Neural cell (in vitro differentiated cells): ENCODE measurements around the gene KDM4B. TPM values are rescaled to one million over a fixed set of nuclear protein-coding genes. Genes with fewer than 3 reads are reported as not detected.

Experiments used
- H2AFZ ChIP-seq: fragments of 200-600, 300-800 bp; sonication (generic), shearing (Covaris generic); 2 replicates; pipeline ENCODE4 v1.6.0; 2014; ENCODE audit warnings: low read depth, mild to moderate bottlenecking, antibody characterized with exemption, low read length, moderate library complexity
- H3F3A ChIP-seq: fragments of 200-600 bp; shearing (Covaris generic); 2 replicates; pipeline ENCODE4 v1.6.1; 2016; ENCODE audit warnings: mild to moderate bottlenecking, moderate library complexity, mixed read lengths, antibody characterized with exemption, low read length; ENCODE audit not compliant: insufficient read depth, poor library complexity, severe bottlenecking
- H3K27ac ChIP-seq: fragments of 200-600, 300-800 bp; sonication (generic), shearing (Covaris generic); 2 replicates; pipeline ENCODE4 v1.5.1; 2014; ENCODE audit warnings: mild to moderate bottlenecking, low read length, moderate library complexity
- H3K27me3 ChIP-seq: fragments of 300-800, 200-600 bp; sonication (generic), shearing (Covaris generic); 2 replicates; pipeline ENCODE4 v1.6.0; 2014; ENCODE audit warnings: mild to moderate bottlenecking, low read depth, low read length, moderate library complexity; ENCODE audit not compliant: insufficient read depth
- H3K36me3 ChIP-seq: fragments of 300-800, 200-600 bp; sonication (generic), shearing (Covaris generic); 2 replicates; pipeline ENCODE4 v1.5.1; 2014; ENCODE audit warnings: mild to moderate bottlenecking, antibody characterized with exemption, low read length, moderate library complexity; ENCODE audit not compliant: insufficient read depth
- H3K4me2 ChIP-seq: fragments of 300-800, 200-600 bp; sonication (generic), shearing (Covaris generic); 2 replicates; pipeline ENCODE4 v1.6.0; 2014; ENCODE audit warnings: mild to moderate bottlenecking, low read length
- H3K4me3 ChIP-seq: fragments of 300-800, 200-600 bp; sonication (generic), shearing (Covaris generic); 2 replicates; pipeline ENCODE4 v1.5.1; 2014; ENCODE audit warnings: mild to moderate bottlenecking, low read length, moderate library complexity
- H3K79me2 ChIP-seq: fragments of 200-600 bp; shearing (Covaris generic); replicated peaks from 2 replicates; pipeline ENCODE4 v1.6.0; 2014; ENCODE audit warnings: mild to moderate bottlenecking, low read length, moderate library complexity; ENCODE audit not compliant: insufficient read depth
- H3K9ac ChIP-seq: fragments of 300-800, 200-600 bp; sonication (generic), shearing (Covaris generic); 2 replicates; pipeline ENCODE4 v1.6.1; 2016; ENCODE audit warnings: mild to moderate bottlenecking, low read length, mixed read lengths
- H3K9me2 ChIP-seq: fragments of 200-600 bp; shearing (Covaris generic); 2 replicates; pipeline ENCODE4 v1.6.1; 2016; ENCODE audit warnings: mild to moderate bottlenecking, low read length, mixed read lengths; ENCODE audit not compliant: insufficient read depth
- H3K9me3 ChIP-seq: fragments of 200-600, 300-800 bp; sonication (generic), shearing (Covaris generic); 2 replicates; pipeline ENCODE4 v1.6.1; 2016; ENCODE audit warnings: mild to moderate bottlenecking, mixed run types, low read length, moderate library complexity, mixed read lengths
- H4K20me1 ChIP-seq: fragments of 200-600 bp; shearing (Covaris generic); 2 replicates; pipeline ENCODE4 v1.6.1; 2016; ENCODE audit warnings: mild to moderate bottlenecking, mixed run types; ENCODE audit not compliant: insufficient read depth
- EP300 ChIP-seq: fragments of 450-650 bp; conservative IDR thresholded peaks from 2 replicates; pipeline ENCODE4 v1.6.1; 2014; ENCODE audit warnings: antibody characterized with exemption, mild to moderate bottlenecking, moderate library complexity; ENCODE audit not compliant: poor library complexity, severe bottlenecking
- EZH2 ChIP-seq: fragments of 200-600, 300-800 bp; shearing (Covaris generic), sonication (generic); IDR thresholded peaks from 2 replicates; pipeline ENCODE4 v1.6.1; 2014; ENCODE audit warnings: antibody characterized with exemption, low read length, borderline replicate concordance, mild to moderate bottlenecking; ENCODE audit not compliant: insufficient read depth, poor library complexity, severe bottlenecking
- MXI1 ChIP-seq: fragments of 450-650 bp; conservative IDR thresholded peaks from 2 replicates; pipeline ENCODE4 v1.6.1; 2014; ENCODE audit warnings: antibody characterized with exemption, mild to moderate bottlenecking; ENCODE audit not compliant: poor library complexity, severe bottlenecking
- POLR2AphosphoS5 ChIP-seq: IDR thresholded peaks from 2 replicates; pipeline ENCODE4 v1.6.1; 2012
- RAD21 ChIP-seq: fragments of 450-650 bp; conservative IDR thresholded peaks from 2 replicates; pipeline ENCODE4 v1.6.1; 2014; ENCODE audit warnings: antibody characterized with exemption, mild to moderate bottlenecking, moderate library complexity
- SMC3 ChIP-seq: fragments of 450-650 bp; conservative IDR thresholded peaks from 2 replicates; pipeline ENCODE4 v1.6.1; 2014; ENCODE audit warnings: antibody characterized with exemption, mild to moderate bottlenecking, moderate library complexity; ENCODE audit not compliant: poor library complexity
- TAF1 ChIP-seq: IDR thresholded peaks from 2 replicates; pipeline ENCODE4 v1.6.1; 2012; ENCODE audit warnings: low read depth
- polyA plus RNA-seq: library from polyadenylated mRNA; depleted of rRNA; stranded (reverse); fragments of >200 nt; gene quantifications from 2 replicates; pipeline ENCODE4 v1.2.3, GENCODE V29; 2014
- TF ChIP-seq, protein P1 (sequence below): fragments of 450-650 bp; IDR thresholded peaks from 2 replicates; pipeline ENCODE4 v1.5.1; 2014; ENCODE audit warnings: antibody characterized with exemption, mild to moderate bottlenecking, moderate library complexity; ENCODE audit not compliant: poor library complexity, severe bottlenecking
- TF ChIP-seq, protein P2 (sequence below): IDR thresholded peaks from 2 replicates; pipeline ENCODE4 v1.6.1; 2012; ENCODE audit warnings: borderline replicate concordance

The KDM4B gene
- polyA plus RNA-seq, 1 donor from 2014 or later, result 19.1 TPM

DNA sequence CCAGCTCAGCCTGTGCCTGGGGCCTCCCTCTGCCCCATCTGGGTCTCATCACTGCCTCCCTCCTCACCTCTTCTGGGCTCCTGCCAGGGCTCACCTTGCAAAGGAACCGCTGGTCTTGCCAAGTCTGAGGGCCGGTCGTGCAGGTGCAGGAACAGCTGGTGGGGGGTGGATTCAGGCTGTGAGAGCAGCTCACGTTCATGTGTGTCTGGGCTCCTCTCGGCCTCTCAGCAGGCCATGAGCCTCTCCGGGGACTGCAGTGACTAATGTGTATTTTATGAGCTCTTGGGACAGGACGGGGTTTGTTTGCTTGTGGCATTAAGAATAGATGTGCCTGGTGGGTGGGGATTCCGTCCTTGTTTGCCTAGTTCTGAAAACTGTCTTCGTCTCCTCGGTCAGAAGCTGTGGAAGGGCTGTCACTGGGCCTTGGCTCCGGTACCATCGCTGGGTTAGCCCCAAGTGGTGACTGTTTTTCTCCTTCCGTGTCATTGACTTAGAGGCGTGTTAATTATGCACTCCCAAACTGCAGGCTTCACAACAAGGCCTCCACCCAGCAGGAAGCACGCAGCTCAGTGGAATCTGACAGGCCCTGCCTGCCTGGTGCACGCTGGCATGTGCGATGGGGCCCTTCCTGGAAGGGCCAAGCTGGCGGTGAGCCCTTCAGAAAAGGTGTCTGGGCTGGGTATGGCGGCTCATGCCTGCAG is 77.6 kb downstream of the KDM4B start:
- H3K79me2 ChIP-seq, result no peaks in the 10 kb centered on the region
- H3F3A ChIP-seq, result no peaks in the 10 kb centered on the region
- H3K4me2 ChIP-seq, result no peak overlapping the region
- H3K27ac ChIP-seq, result no peak overlapping the region
- no peak overlapping the region for H2AFZ ChIP-seq
- no peaks in the 10 kb centered on the region for H3K27me3 ChIP-seq
- H3K4me3 ChIP-seq, result no peak overlapping the region
- H3K36me3 ChIP-seq, result no peaks in the 10 kb centered on the region
- TF ChIP-seq, protein P1, sequence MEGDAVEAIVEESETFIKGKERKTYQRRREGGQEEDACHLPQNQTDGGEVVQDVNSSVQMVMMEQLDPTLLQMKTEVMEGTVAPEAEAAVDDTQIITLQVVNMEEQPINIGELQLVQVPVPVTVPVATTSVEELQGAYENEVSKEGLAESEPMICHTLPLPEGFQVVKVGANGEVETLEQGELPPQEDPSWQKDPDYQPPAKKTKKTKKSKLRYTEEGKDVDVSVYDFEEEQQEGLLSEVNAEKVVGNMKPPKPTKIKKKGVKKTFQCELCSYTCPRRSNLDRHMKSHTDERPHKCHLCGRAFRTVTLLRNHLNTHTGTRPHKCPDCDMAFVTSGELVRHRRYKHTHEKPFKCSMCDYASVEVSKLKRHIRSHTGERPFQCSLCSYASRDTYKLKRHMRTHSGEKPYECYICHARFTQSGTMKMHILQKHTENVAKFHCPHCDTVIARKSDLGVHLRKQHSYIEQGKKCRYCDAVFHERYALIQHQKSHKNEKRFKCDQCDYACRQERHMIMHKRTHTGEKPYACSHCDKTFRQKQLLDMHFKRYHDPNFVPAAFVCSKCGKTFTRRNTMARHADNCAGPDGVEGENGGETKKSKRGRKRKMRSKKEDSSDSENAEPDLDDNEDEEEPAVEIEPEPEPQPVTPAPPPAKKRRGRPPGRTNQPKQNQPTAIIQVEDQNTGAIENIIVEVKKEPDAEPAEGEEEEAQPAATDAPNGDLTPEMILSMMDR, result no peak
- TF ChIP-seq, protein P2, sequence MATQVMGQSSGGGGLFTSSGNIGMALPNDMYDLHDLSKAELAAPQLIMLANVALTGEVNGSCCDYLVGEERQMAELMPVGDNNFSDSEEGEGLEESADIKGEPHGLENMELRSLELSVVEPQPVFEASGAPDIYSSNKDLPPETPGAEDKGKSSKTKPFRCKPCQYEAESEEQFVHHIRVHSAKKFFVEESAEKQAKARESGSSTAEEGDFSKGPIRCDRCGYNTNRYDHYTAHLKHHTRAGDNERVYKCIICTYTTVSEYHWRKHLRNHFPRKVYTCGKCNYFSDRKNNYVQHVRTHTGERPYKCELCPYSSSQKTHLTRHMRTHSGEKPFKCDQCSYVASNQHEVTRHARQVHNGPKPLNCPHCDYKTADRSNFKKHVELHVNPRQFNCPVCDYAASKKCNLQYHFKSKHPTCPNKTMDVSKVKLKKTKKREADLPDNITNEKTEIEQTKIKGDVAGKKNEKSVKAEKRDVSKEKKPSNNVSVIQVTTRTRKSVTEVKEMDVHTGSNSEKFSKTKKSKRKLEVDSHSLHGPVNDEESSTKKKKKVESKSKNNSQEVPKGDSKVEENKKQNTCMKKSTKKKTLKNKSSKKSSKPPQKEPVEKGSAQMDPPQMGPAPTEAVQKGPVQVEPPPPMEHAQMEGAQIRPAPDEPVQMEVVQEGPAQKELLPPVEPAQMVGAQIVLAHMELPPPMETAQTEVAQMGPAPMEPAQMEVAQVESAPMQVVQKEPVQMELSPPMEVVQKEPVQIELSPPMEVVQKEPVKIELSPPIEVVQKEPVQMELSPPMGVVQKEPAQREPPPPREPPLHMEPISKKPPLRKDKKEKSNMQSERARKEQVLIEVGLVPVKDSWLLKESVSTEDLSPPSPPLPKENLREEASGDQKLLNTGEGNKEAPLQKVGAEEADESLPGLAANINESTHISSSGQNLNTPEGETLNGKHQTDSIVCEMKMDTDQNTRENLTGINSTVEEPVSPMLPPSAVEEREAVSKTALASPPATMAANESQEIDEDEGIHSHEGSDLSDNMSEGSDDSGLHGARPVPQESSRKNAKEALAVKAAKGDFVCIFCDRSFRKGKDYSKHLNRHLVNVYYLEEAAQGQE, result no peak
- no peak for TF ChIP-seq RAD21
- TF ChIP-seq EZH2, result no peak
- no peak for TF ChIP-seq EP300
- no peak for TF ChIP-seq SMC3
- no peak for TF ChIP-seq POLR2AphosphoS5
- no peak for TF ChIP-seq MXI1
- TF ChIP-seq TAF1, result no peak
- H4K20me1 ChIP-seq, result no peaks in the 10 kb centered on the region
- no peaks in the 10 kb centered on the region for H3K9me3 ChIP-seq
- no peak overlapping the region for H3K9ac ChIP-seq
- no peaks in the 10 kb centered on the region for H3K9me2 ChIP-seq

DNA sequence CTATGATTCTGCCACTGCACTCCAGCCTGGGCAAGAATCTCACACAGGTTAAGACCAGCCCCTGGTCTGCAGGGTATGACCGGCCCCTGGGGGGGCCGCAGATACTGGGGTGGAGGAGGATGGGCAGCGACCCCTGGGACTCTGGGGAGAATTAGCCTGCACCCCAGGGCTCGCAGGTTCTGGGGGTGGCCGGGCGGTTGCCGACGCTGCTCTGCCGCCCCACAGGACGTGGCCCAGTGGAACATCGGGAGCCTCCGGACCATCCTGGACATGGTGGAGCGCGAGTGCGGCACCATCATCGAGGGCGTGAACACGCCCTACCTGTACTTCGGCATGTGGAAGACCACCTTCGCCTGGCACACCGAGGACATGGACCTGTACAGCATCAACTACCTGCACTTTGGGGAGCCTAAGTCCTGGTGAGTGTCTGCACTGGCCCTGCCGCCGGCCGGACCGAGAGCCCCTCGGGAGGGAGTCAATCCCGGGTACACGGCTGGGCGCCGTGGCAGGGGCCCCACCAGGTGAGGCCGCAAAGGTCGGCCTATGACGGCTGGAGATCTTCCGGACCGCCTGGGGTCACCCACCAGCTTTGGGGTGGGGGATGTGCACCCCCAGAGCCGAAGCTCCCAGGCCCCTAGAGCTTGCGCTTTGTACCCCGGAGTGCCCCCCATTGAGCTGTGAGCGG is 78.5 kb downstream of the KDM4B start:
- Histone ChIP-seq H3K9ac (peak overlapping the region; percentile 12), H3F3A (no peaks in the 10 kb centered on the region), H4K20me1 (no peaks in the 10 kb centered on the region), H3K9me2 (no peaks in the 10 kb centered on the region), H3K4me3 (no peak overlapping the region), H2AFZ (no peak overlapping the region), H3K9me3 (no peaks in the 10 kb centered on the region), H3K36me3 (no peaks in the 10 kb centered on the region), H3K27ac (no peak overlapping the region), H3K4me2 (no peak overlapping the region), H3K27me3 (no peaks in the 10 kb centered on the region), H3K79me2 (no peaks in the 10 kb centered on the region)
- TF ChIP-seq EZH2 (no peak), SMC3 (no peak), RAD21 (no peak), EP300 (no peak), TAF1 (no peak), MXI1 (no peak), POLR2AphosphoS5 (no peak)
- TF ChIP-seq, protein P1, result no peak
- TF ChIP-seq, protein P2, result no peak
